GM04504 (cell line): ENCODE data around the gene TNK2.
"Not testable (repeated sequence)": the region's sequence is repeated elsewhere in the genome, so short reads cannot be mapped to it uniquely, and the experiment has no call there.

Experiments
- DNase-seq: peaks from one replicate; pipeline ENCODE4 v3.0.0-alpha.2; 2012; ENCODE audit warnings: low read depth

The TNK2 gene

DNA sequence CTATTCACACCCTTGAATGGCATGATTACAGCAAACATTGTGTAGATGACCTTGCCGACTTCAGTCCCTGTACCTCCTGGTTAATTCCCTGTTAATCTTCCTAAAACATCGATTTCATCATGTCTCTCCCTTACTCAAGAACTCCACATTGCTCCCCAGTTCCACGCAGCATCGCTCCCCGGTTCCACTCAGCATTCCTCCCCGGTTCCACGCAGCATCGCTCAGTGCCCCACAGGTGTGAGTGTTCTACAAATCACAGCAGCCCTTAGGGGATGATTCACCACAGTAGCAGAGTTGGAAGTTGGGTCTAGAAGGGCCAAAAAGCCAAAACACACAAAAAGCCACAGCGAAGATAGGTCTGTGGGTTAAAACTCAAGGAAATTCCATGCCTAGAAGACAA lies 8.6 kb upstream of the TNK2 start:
- DNase-seq = no peak

DNA sequence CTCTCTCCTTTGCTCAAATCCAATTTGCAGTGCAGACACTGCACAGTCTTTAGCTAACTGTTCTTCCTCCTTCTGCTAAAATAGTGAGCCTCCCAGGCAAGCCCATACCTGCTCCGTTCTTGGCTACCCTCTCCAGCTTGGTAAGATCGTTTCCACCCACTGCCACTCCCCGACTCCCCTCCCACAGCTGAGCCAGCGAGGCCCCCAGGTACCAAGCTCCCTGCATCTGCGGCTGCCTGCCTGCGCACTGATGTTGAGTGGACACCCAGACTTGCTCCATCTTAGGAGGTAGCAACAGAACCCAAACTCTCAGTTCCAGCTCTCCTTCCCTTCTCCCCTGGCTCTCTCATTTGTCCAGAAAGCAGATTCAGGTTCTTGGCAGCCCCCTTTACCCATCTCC lies 7.9 kb upstream of the TNK2 start:
- no peak for DNase-seq

DNA sequence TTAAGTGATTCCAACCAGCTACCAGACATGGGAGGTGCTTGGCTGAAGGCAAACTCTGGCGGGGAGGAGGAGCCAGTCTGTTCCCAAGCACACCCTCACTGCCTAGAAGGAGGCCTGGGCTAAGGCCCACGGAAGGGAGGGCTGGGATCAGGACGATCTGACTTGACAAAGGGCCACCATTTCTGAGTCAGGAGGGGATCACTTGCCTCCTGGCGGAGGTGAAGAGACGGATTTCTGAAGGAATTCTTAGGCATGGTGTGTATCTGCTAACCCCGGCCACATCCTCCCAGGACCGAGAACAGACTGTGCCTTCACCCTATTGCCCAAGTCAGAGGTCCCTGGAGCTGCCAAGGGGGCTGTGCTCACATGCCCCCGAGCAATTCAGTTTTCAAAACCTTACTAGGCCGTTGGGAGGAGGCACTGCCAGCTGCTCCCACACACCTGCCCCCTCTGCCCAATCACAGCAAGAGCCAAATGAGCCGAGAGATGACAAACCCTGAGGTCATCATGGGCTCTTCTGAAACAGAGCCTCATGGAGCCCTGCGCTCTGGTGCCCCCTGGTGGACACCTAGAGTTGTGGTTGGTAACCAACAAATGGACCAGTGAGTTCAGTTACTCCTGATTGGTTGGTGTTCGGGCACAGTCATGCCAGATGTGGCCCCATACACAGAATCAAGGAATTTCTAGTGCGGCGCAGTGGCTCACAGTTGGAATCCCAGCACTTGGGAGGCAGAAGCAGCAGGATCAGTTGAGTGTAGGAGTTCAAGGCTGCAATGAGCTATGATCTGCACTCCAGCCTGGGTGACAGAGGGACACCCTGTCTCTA lies 6.5 kb upstream of the TNK2 start:
- peak; percentile 95 for DNase-seq

- DNase-seq = not testable (repeated sequence)
Measured at GRCh38 chr3:195914146-195914545, 5.8 kb upstream of the TNK2 start.

DNA sequence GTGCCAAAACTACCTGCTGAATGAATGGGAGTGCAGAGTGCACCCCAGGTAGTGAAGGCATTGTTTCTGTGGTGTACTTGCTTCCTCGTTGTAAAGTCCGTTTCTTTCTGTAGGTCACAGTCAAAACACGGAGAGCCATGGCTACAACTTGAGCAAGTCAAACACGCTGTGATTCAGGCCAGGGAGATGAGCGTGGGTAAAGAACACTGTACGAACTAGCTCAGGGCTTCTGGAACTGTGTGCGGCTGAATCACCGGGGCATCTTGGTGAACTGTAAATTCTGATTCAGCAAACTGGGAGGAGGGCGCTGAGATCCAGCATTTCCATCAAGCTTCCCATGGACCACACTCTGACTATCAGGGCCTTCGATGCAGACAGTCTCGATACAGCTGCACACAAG lies 5.0 kb upstream of the TNK2 start:
- no peak for DNase-seq

- no peak for DNase-seq
Measured at GRCh38 chr3:195911946-195912270, 3.6 kb upstream of the TNK2 start.

- no peak for DNase-seq
Measured at GRCh38 chr3:195911041-195911945, 2.9 kb upstream of the TNK2 start.

DNA sequence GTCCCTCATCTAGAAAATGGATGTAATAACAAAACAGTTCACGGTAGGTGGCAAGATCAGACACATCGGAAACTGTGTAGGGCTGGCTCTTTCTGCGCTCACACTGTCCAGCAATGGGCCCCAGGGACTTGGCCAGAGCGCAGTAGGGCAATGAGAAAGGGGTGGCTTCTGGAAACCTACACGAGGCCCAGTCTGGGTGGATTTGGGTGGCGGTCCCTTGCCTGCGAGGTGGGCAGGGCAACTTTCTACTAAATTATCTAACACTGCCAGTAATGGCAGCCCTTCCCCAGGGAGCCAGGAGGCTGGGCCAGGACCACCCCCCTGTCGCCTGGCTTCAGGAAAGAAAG lies 2.1 kb upstream of the TNK2 start:
- no peak for DNase-seq

DNA sequence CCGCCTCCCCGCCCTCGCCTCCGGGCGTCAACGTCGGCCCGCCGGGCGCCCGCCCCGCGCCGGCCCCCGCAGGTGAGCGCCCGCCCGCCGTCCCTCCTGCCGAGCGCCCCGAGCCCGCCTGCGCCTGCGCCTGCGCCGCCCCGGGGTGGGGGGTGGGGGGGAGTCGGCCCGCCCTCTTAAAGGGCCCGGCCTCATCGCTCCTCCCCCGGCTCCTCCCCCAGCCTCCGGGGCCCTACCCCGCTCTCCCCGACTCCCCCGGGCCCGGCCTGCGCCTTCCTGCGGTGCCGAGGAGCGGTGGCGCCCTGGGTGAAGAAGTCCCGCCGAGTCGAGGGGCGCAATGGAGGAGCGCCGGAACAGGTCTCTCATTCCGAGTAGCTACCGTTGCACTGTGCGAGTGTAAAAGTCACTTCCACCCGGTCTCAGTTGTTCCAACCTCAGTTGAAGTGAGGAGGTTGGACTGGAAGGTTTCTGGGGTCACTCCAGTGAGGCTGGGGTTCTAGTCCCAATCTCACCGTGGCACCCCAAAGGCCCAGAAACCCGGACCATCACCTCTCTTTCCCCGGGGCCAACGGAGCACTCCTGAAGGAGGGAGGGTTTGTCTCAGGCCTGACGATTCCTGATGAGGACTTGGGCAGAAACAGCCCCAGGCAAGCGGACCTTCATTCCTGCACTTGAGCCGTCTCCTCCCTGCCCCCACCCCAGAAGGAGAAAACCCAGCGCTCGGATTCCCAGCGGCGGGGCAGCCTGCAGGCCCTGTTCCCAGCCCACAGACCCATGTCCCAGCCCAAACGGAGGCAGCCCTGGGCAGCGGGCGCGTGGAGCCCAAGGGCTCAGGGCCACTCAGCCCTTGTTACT lies 1.5 kb upstream of the TNK2 start:
- no peak for DNase-seq

DNA sequence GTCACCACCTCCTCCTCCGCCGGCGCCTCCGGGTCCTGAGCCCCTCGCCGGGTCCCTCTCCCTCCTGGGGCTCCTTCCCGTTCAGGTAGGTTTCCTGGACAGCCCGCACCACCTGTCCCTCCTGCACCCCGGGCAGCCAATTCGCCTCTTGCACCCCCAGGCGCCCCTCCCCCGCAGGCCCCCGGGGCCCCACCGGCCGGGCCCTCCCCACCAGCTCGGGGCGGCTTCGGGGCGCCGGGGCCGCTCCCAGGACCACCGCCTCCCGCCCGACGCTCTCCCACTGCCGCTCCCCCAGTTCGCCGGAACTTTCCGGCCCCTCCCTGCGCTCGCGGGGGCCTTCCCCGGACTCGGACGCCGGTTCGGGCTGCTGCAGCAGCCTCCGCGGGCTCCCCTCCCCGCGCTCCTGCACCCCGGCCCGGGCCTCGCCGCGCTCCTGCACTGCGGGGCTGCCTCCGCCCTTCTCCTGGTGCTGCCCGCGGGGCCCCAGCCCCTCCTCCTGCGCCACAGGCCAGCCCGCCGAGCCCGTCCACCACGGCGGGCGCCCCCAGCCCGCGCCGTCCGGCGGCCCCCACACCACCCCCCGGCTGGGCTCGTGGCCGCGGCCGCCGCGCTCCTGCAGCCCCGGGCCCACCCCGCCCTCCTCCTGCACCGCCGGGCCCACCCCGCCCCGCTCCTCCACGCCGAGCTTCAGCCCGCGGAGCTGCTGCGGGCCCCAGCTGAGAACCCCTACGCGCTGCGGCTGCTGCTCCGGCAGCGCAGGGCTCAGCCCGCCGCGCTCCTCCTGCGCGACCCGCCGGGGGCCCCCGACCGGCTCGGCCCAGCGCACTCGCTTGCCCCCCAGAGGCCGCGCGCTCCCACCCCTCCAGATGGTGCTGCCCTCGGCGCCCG lies 587 bp upstream of the TNK2 start:
- DNase-seq = no peak

GRCh38 chr3:195907684-195907933 lies 742 bp downstream of the TNK2 start:
- DNase-seq = no peak

DNA sequence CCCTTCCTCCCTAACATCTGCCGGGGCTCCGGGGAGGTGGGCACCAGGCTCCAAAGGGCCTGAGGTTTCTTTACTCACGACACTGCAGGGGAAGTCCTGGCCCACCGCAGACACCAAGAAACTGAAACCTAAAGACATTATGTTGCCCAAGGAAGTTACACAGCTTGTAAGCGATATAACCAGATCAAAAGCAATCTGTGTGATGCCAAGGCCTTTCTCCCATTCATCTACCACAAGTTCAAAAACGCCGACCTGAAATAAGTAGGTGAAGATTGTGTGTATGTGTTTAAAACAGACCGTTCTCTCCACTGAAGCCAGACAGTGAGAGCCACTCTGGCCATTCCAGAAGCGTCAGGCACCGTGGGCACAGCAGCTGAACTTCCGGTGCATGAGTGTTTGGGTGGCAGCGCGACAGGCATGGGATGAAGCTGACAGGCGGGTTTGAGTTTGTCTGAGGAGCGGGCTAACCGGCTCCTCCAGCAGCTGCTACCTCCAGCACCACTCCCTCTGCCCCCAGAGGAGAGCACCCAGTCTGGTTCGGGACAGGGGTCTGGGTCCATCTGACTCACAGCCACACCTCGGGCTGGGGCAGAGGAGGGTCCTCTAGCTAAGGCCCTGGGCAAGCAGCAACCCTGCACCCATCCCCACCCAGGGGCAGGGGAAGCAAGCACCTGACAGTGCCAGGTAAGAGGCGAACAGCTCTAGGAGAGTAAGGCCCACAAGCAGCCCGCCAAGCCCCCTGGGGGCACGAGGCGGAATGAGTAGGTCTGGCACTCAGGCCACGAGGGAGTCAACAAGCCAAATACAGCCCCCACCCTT lies 1.3 kb downstream of the TNK2 start:
- DNase-seq = no peak

DNA sequence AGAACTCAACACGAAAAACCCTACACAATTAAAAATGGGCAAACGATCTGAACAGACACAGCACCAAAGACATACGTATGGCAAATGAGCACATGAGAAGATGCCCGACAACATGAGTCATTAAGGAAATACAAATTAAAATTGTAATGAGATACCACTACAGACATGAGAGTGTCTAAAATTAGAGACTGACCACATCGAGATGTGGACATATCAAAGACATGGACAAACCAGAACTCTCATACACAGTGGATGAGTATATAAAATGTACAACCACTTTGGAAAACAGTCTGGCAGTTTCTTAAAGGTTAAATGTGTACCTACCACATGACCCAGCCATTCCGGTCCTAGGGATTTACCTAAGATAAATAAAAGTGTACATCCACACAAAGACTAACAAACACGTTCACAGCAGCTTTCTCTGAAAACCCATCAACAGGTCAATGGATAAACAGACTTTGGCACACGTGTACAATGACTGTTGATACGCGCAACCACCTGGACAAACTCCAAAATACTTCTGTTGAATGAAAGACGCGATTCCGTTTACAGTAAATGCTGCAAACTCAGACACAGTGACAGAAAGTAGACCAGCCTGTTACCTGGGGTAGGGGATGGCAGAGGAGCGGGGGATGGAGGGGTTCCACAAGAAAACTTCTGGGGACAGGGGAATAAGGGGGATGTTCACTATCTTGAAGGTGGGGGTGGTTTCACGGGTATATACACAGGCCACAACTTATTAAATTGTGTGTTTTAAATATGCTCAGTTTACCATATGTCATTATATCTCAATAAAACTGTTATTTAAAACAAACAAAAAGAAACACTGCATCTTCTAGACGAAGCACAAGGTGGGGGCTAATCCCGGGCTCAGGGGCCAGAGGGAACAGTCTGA lies 2.1 kb downstream of the TNK2 start:
- DNase-seq = no peak

GRCh38 chr3:195904368-195904767 lies 4.0 kb downstream of the TNK2 start:
- DNase-seq = no peak

DNA sequence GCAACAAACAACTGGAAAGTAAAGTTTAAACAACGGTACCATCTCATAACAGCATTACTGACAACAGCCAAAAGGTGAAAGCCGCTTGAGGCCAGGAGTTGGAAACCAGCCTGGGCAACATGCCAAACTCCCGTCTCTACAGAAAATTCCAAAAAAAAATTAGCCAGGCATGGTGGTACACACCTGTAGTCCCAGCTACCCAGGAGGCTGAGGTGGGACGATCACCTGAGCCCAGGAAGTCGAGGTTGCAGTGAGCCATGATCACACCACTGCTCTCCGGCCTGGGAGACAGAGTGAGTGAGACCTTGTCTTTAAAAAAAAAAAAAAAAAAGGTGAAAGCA lies 4.4 kb downstream of the TNK2 start:
- DNase-seq = no peak

GRCh38 chr3:195902634-195903033 lies 5.7 kb downstream of the TNK2 start:
- not testable (repeated sequence) for DNase-seq

DNA sequence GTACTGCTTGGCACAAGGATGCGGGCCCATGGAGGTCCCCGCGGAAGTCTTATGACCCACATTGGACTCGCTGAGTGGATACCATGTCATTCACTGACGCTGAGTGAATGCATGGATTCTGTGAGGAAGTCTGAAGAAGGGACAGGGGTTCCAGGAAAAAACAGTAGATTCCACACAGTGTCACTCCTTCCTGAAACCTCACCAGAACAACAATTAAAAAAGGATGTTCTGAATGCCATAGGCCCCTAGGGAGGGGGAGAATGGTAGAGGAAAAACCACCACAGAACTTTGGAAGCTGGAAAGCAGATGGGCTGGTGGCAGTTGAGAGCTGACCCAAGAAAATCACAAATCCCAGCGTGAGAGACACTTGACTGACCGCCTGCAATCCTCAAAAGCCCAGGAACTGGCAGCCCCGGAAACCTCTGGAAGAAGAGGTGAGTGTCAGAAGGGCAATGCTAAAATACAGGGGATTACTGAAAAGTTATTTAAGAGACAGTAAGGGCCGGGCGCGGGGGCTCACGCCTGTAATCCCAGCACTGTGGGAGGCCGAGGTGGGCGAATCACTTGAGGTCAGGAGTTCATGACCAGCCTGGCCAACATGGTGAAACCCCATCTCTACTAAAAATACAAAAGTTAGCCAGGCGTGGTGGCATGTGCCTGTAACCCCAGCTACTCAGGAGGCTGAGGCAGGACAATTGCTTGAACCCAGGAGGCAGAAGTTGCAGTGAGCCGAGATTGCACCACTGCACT lies 6.3 kb downstream of the TNK2 start:
- not testable (repeated sequence) for DNase-seq

- peak; percentile 75 for DNase-seq
Measured at GRCh38 chr3:195900436-195901355, 7.7 kb downstream of the TNK2 start.
